Right atrium auricular region (tissue), 2 donors: ENCODE results near the gene AKTIP. TPM values are rescaled to one million over a fixed set of nuclear protein-coding genes. Genes with fewer than 3 reads are reported as not detected.

Experiments used
- DNase-seq: peaks from one replicate; pipeline ENCODE4 v3.0.0-alpha.2; 2019; ENCODE audit warnings: low spot score
- H3K27ac ChIP-seq, 2 donors: fragments of 200-600 bp; sonication (generic); 1 replicate in 1 of 2; 2 replicates in 1 of 2; pipeline ENCODE4 v1.5.1; 2016 to 2019
- H3K27me3 ChIP-seq, 2 donors: fragments of 200-600 bp; sonication (generic); one replicate each; pipeline versions ENCODE4 v1.5.1 to v1.6.0; 2017 to 2019
- H3K36me3 ChIP-seq: fragments of 200-600 bp; sonication (generic); one replicate; pipeline ENCODE4 v1.5.1; 2016
- H3K4me1 ChIP-seq, 2 donors: fragments of 200-600 bp; sonication (generic); one replicate each; pipeline versions ENCODE4 v1.5.1 to v1.6.0; 2017 to 2019
- H3K4me3 ChIP-seq, 2 donors: fragments of 200-600 bp; sonication (generic); 1 replicate in 1 of 2; 2 replicates in 1 of 2; pipeline ENCODE4 v1.5.1; 2017 to 2019; ENCODE audit warnings: mild to moderate bottlenecking in 1 of 2, moderate library complexity in 1 of 2
- H3K9me3 ChIP-seq, 2 donors: fragments of 200-600 bp; sonication (generic); one replicate each; pipeline ENCODE4 v1.5.1; 2019
- CTCF ChIP-seq, 2 donors: fragments of 200-600 bp; sonication (generic); IDR thresholded peaks; one replicate each; pipeline ENCODE4 v1.5.1; 2019; ENCODE audit warnings: antibody characterized with exemption in 2 of 2
- total RNA-seq, 2 donors: library from RNA; depleted of rRNA; stranded (reverse); fragments of >200 nt; gene quantifications; one replicate each; pipeline ENCODE4 v1.1.0, GENCODE V29; 2016

The AKTIP gene
- total RNA-seq, 2 donors from 2014 or later, result 49.8 to 85.3 TPM

GRCh38 chr16:53457670-53458069 is 45.3 kb downstream of the AKTIP start:
- H3K4me1 ChIP-seq, result no peaks in the 10 kb centered on the region
- TF ChIP-seq CTCF (IDR thresholded peaks at IDR 0.05), result no peak
- no peak overlapping the region for H3K27ac ChIP-seq
- H3K36me3 ChIP-seq, result peaks cover 69% of the 10 kb centered on the region
- H3K4me3 ChIP-seq, result no peak overlapping the region
- no peaks in the 10 kb centered on the region for H3K9me3 ChIP-seq
- no peaks in the 10 kb centered on the region for H3K27me3 ChIP-seq
- no peak for DNase-seq

- Histone ChIP-seq H3K36me3 (peaks cover 78% of the 10 kb centered on the region), H3K9me3 (no peaks in the 10 kb centered on the region), H3K4me3 (no peak overlapping the region), H3K4me1 (no peaks in the 10 kb centered on the region), H3K27me3 (no peaks in the 10 kb centered on the region), H3K27ac (no peak overlapping the region)
- DNase-seq, result no peak
- no peak for TF ChIP-seq CTCF (IDR thresholded peaks at IDR 0.05)
Observed at GRCh38 chr16:53456625-53457024, 46.4 kb downstream of the AKTIP start.

GRCh38 chr16:53453928-53454327 is 49.1 kb downstream of the AKTIP start:
- no peak for DNase-seq
- peaks cover 69% of the 10 kb centered on the region for H3K36me3 ChIP-seq
- no peaks in the 10 kb centered on the region for H3K9me3 ChIP-seq
- no peaks in the 10 kb centered on the region for H3K4me1 ChIP-seq
- H3K4me3 ChIP-seq, result no peak overlapping the region
- no peak overlapping the region for H3K27ac ChIP-seq
- no peaks in the 10 kb centered on the region for H3K27me3 ChIP-seq
- TF ChIP-seq CTCF (IDR thresholded peaks at IDR 0.05), result no peak

- no peaks in the 10 kb centered on the region for H3K4me1 ChIP-seq
- no peaks in the 10 kb centered on the region for H3K27me3 ChIP-seq
- no peak overlapping the region for H3K27ac ChIP-seq
- no peak for TF ChIP-seq CTCF (IDR thresholded peaks at IDR 0.05)
- DNase-seq, result no peak
- H3K9me3 ChIP-seq, result no peaks in the 10 kb centered on the region
- no peak overlapping the region for H3K4me3 ChIP-seq
- H3K36me3 ChIP-seq, result peaks cover 45% of the 10 kb centered on the region
Observed at GRCh38 chr16:53449816-53450517, 53.0 kb downstream of the AKTIP start.

- Histone ChIP-seq H3K27me3 (no peaks in the 10 kb centered on the region), H3K36me3 (peaks cover 23% of the 10 kb centered on the region), H3K9me3 (no peaks in the 10 kb centered on the region), H3K4me1 (no peaks in the 10 kb centered on the region), H3K4me3 (no peak overlapping the region), H3K27ac (no peak overlapping the region)
- no peak for DNase-seq
- no peak for TF ChIP-seq CTCF (IDR thresholded peaks at IDR 0.05)
Observed at GRCh38 chr16:53446090-53446489, 56.9 kb downstream of the AKTIP start.

GRCh38 chr16:53445534-53445933 is 57.5 kb downstream of the AKTIP start:
- H3K4me3 ChIP-seq, result no peak overlapping the region
- no peaks in the 10 kb centered on the region for H3K4me1 ChIP-seq
- H3K27me3 ChIP-seq, result no peaks in the 10 kb centered on the region
- no peaks in the 10 kb centered on the region for H3K9me3 ChIP-seq
- H3K36me3 ChIP-seq, result peaks cover 23% of the 10 kb centered on the region
- TF ChIP-seq CTCF (IDR thresholded peaks at IDR 0.05), result no peak
- no peak overlapping the region for H3K27ac ChIP-seq
- DNase-seq, result no peak
